ENCODE measurements around the gene NFKB1.

- TF ChIP-seq, protein P1, sequence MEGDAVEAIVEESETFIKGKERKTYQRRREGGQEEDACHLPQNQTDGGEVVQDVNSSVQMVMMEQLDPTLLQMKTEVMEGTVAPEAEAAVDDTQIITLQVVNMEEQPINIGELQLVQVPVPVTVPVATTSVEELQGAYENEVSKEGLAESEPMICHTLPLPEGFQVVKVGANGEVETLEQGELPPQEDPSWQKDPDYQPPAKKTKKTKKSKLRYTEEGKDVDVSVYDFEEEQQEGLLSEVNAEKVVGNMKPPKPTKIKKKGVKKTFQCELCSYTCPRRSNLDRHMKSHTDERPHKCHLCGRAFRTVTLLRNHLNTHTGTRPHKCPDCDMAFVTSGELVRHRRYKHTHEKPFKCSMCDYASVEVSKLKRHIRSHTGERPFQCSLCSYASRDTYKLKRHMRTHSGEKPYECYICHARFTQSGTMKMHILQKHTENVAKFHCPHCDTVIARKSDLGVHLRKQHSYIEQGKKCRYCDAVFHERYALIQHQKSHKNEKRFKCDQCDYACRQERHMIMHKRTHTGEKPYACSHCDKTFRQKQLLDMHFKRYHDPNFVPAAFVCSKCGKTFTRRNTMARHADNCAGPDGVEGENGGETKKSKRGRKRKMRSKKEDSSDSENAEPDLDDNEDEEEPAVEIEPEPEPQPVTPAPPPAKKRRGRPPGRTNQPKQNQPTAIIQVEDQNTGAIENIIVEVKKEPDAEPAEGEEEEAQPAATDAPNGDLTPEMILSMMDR (IDR thresholded peaks at IDR 0.05), result no peak
- TF ChIP-seq POLR2A (IDR thresholded peaks at IDR 0.05), result no peak
Measured at GRCh38 chr4:102598086-102598761, 97.1 kb downstream of the NFKB1 start.
